Neural crest cell (in vitro differentiated cells): ENCODE data around the gene TJP3. TPM values are rescaled to one million over a fixed set of nuclear protein-coding genes. Genes with fewer than 3 reads are reported as not detected.

Source experiments
- DNase-seq: peaks from one replicate; pipeline ENCODE4 v3.0.0; 2021; ENCODE audit warnings: low read depth, mixed read lengths, low spot score
- H3K27ac Mint-ChIP-seq: one replicate; pipeline ENCODE4 v1.8.0; 2021; ENCODE audit warnings: mild to moderate bottlenecking, mixed read lengths; ENCODE audit not compliant: unreplicated experiment
- H3K27me3 Mint-ChIP-seq: 2 replicates; pipeline ENCODE4 v1.8.0; 2021; ENCODE audit warnings: low read depth, mild to moderate bottlenecking, mixed read lengths
- H3K36me3 Mint-ChIP-seq: 2 replicates; pipeline ENCODE4 v1.8.0; 2021; ENCODE audit warnings: low read depth, mild to moderate bottlenecking, mixed read lengths
- H3K4me1 Mint-ChIP-seq: 2 replicates; pipeline ENCODE4 v1.8.0; 2021; ENCODE audit warnings: mixed read lengths
- H3K4me3 Mint-ChIP-seq: one replicate; pipeline ENCODE4 v1.8.0; 2021; ENCODE audit warnings: mild to moderate bottlenecking, mixed read lengths
- H3K9me3 Mint-ChIP-seq: 2 replicates; pipeline ENCODE4 v1.8.0; 2021; ENCODE audit warnings: mixed read lengths
- CTCF ChIP-seq: fragments of 200-600 bp; sonication (generic); conservative IDR thresholded peaks from 2 replicates; pipeline ENCODE4 v1.5.0; 2021; ENCODE audit warnings: antibody characterized with exemption, mild to moderate bottlenecking
- total RNA-seq: library from RNA; stranded (reverse); gene quantifications from 2 replicates; pipeline ENCODE4 v1.2.1, GENCODE V29; 2021

The TJP3 gene
- total RNA-seq, 1 donor from 2014 or later: not detected

- peaks cover 71% of the 10 kb centered on the region for H3K27me3 Mint-ChIP-seq
- H3K4me3 Mint-ChIP-seq: no peak overlapping the region
- H3K27ac Mint-ChIP-seq: no peak overlapping the region
- H3K4me1 Mint-ChIP-seq: no peaks in the 10 kb centered on the region
- no peak for TF ChIP-seq CTCF
- H3K9me3 Mint-ChIP-seq: no peaks in the 10 kb centered on the region
- DNase-seq: no peak
- H3K36me3 Mint-ChIP-seq: no peaks in the 10 kb centered on the region
These were observed 16.9 kb downstream of the TJP3 start for GRCh38 chr19:3725121-3725520.

- Mint-ChIP-seq H3K4me3 (no peak overlapping the region), H3K27me3 (peaks cover 65% of the 10 kb centered on the region), H3K27ac (no peak overlapping the region), H3K36me3 (no peaks in the 10 kb centered on the region), H3K4me1 (no peaks in the 10 kb centered on the region), H3K9me3 (no peaks in the 10 kb centered on the region)
- no peak for DNase-seq
- no peak for TF ChIP-seq CTCF
These were observed 17.6 kb downstream of the TJP3 start for GRCh38 chr19:3725640-3726310.

GRCh38 chr19:3730457-3730958 lies 22.3 kb downstream of the TJP3 start:
- Mint-ChIP-seq H3K27ac (no peak overlapping the region), H3K36me3 (no peaks in the 10 kb centered on the region), H3K4me1 (no peaks in the 10 kb centered on the region), H3K27me3 (peaks cover 31% of the 10 kb centered on the region), H3K4me3 (no peak overlapping the region), H3K9me3 (no peaks in the 10 kb centered on the region)
- TF ChIP-seq CTCF: no peak
- no peak for DNase-seq

- Mint-ChIP-seq H3K4me3 (no peak overlapping the region), H3K9me3 (no peaks in the 10 kb centered on the region), H3K36me3 (no peaks in the 10 kb centered on the region), H3K27me3 (peaks cover 20% of the 10 kb centered on the region), H3K27ac (no peak overlapping the region), H3K4me1 (no peaks in the 10 kb centered on the region)
- no peak for DNase-seq
- TF ChIP-seq CTCF: no peak
These were observed 23.9 kb downstream of the TJP3 start for GRCh38 chr19:3732108-3732507.

- TF ChIP-seq CTCF: no peak
- no peak for DNase-seq
These were observed 25.5 kb downstream of the TJP3 start for GRCh38 chr19:3733549-3734309.

More at GRCh38 chr19:3733549-3734309, 25.5 kb downstream of the TJP3 start:
- H3K27ac Mint-ChIP-seq: peak overlapping the region; percentile 66
- no peaks in the 10 kb centered on the region for H3K4me1 Mint-ChIP-seq
- H3K9me3 Mint-ChIP-seq: no peaks in the 10 kb centered on the region
- H3K36me3 Mint-ChIP-seq: no peaks in the 10 kb centered on the region
- no peak overlapping the region for H3K4me3 Mint-ChIP-seq
- peaks cover 22% of the 10 kb centered on the region for H3K27me3 Mint-ChIP-seq
